ENCODE results near the gene NUTF2.

Gene NUTF2

DNA sequence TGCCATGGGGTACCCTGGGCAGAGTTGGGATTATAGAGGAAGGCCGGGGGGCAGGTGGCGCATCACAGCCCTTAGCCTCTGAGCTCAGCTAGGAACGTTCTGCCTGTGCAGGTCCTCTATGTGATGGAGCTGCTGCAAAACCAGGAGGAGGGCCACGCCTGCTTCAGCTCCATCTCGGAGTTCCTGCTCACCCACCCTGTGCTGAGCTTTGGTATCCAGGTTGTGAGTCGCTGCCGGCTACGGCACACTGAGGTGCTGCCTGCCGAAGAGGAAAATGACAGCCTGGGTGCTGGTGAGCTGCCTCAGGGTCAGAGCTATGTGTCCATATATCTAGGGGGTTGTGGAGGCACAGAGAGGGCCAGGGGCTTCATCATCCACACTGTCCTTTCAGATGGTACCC, 32.1 kb downstream of the NUTF2 start:
- in situ Hi-C loops (cut with MboI; ENCODE audit: low sequenced_read_pairs), result no loop called here
- H3K9me3 ChIP-seq, result no peaks in the 10 kb centered on the region
- no peaks in the 10 kb centered on the region for H3K27me3 ChIP-seq (ENCODE audit: low read depth)
- H3K36me3 ChIP-seq (replicated peaks), result peaks cover 78% of the 10 kb centered on the region
- peaks cover 6% of the 10 kb centered on the region for H3K4me1 ChIP-seq
- DNase-seq (ENCODE audit: low spot score in 2 of 2), result no peak
- H3K4me3 ChIP-seq, result no peak overlapping the region

DNA sequence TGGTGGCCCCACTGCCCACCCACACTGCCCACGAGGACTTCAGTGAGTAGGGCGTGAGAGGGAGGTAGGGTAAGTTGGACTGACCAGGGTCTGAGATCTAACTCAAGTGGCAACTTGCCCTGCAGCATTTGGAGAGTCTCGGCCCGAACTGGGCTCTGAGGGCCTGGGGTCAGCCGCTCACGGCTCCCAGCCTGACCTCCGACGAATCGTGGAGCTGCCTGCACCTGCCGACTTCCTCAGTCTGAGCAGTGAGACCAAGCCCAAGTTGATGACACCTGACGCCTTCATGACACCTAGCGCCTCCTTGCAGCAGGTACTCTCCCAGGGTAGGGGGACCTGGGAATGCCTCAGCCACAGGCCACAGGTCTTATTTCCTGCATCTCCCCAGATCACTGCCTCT, 32.7 kb downstream of the NUTF2 start:
- Histone ChIP-seq H3K36me3 (replicated peaks) (peaks cover 84% of the 10 kb centered on the region), H3K27me3 (ENCODE audit: low read depth) (no peaks in the 10 kb centered on the region), H3K4me3 (no peak overlapping the region), H3K9me3 (no peaks in the 10 kb centered on the region), H3K4me1 (no peaks in the 10 kb centered on the region)
- DNase-seq (ENCODE audit: low spot score in 2 of 2), result no peak
- in situ Hi-C loops (cut with MboI; ENCODE audit: low sequenced_read_pairs), result no loop called here

DNA sequence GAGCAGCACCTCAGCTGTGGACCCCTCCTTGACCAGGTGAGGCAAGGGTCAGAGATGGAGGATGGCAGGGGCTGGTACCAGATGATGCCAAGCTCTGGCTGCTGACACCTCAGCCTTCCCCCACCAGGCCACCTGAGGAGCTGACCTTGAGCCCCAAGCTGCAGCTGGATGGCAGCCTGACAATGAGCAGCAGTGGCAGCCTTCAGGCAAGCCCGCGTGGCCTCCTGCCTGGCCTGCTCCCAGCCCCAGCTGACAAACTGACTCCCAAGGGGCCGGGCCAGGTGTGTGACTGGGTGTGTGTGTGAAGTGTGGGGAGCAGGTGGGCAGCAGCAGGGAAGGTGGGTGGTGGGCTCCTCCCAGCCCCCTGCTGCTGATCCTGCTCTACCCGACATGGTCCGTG, 33.2 kb downstream of the NUTF2 start:
- Histone ChIP-seq H3K4me3 (no peak overlapping the region), H3K27me3 (ENCODE audit: low read depth) (no peaks in the 10 kb centered on the region), H3K9me3 (no peaks in the 10 kb centered on the region), H3K36me3 (replicated peaks) (peaks cover 88% of the 10 kb centered on the region), H3K4me1 (no peaks in the 10 kb centered on the region)
- in situ Hi-C loops (cut with MboI; ENCODE audit: low sequenced_read_pairs), result no loop called here
- no peak for DNase-seq (ENCODE audit: low spot score in 2 of 2)

DNA sequence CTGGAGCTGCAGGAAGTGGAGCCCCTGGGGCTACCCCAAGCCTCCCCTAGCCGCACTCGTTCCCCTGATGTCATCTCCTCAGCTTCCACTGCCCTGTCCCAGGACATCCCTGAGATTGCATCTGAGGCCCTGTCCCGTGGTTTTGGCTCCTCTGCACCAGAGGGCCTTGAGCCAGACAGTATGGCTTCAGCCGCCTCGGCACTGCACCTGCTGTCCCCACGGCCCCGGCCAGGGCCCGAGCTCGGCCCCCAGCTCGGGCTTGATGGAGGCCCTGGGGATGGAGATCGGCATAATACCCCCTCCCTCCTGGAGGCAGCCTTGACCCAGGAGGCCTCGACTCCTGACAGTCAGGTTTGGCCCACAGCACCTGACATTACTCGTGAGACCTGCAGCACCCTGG, 33.9 kb downstream of the NUTF2 start:
- Histone ChIP-seq H3K36me3 (replicated peaks) (peaks cover 88% of the 10 kb centered on the region), H3K4me1 (no peaks in the 10 kb centered on the region), H3K4me3 (no peak overlapping the region), H3K27me3 (ENCODE audit: low read depth) (no peaks in the 10 kb centered on the region), H3K9me3 (no peaks in the 10 kb centered on the region)
- DNase-seq (ENCODE audit: low spot score in 2 of 2), result no peak
- in situ Hi-C loops (cut with MboI; ENCODE audit: low sequenced_read_pairs), result no loop called here

DNA sequence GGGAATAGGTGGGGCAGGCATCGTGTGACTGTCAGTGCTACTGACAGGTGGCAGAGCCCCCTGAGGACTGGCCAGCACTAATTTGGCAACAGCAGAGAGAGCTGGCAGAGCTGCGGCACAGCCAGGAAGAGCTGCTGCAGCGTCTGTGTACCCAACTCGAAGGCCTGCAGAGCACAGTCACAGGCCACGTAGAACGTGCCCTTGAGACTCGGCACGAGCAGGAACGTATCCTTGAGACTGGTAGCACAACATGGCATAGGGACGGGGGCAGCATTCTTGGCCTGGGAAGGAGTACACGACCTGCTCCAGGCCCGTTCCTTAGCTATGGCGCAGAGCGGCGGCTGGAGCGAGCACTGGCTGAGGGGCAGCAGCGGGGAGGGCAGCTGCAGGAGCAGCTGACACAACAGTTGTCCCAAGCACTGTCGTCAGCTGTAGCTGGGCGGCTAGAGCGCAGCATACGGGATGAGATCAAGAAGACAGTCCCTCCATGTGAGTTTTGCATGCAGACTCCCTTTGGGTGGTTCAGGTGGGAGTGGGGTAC, 35.0 kb downstream of the NUTF2 start:
- peaks cover 80% of the 10 kb centered on the region for H3K36me3 ChIP-seq (replicated peaks)
- H3K4me3 ChIP-seq, result no peak overlapping the region
- DNase-seq (ENCODE audit: low spot score in 2 of 2), result no peak
- no peaks in the 10 kb centered on the region for H3K4me1 ChIP-seq
- H3K27me3 ChIP-seq (ENCODE audit: low read depth), result no peaks in the 10 kb centered on the region
- in situ Hi-C loops (cut with MboI; ENCODE audit: low sequenced_read_pairs), result no loop called here
- no peaks in the 10 kb centered on the region for H3K9me3 ChIP-seq

DNA sequence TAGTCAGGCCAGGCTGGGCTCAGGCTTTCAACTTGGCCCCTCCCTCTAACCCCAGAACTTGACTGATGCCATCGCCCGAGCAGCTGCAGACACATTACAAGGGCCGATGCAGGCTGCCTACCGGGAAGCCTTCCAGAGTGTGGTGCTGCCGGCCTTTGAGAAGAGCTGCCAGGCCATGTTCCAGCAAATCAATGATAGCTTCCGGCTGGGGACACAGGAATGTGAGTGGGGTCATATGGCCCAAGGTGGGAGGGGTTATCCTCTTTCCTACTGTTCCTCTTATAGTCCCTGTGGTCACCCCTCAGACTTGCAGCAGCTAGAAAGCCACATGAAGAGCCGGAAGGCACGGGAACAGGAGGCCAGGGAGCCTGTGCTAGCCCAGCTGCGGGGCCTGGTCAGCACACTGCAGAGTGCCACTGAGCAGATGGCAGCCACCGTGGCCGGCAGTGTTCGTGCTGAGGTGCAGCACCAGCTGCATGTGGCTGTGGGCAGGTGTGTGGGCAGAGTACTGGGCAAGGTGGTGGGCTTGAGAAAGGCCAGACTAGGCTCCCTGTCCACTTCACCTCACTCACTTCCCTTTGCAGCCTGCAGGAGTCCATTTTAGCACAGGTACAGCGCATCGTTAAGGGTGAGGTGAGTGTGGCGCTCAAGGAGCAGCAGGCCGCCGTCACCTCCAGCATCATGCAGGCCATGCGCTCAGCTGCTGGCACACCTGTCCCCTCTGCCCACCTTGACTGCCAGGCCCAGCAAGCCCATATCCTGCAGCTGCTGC, 35.8 kb downstream of the NUTF2 start:
- H3K9me3 ChIP-seq, result no peaks in the 10 kb centered on the region
- in situ Hi-C loops (cut with MboI; ENCODE audit: low sequenced_read_pairs), result no loop called here
- H3K27me3 ChIP-seq (ENCODE audit: low read depth), result no peaks in the 10 kb centered on the region
- no peak overlapping the region for H3K4me3 ChIP-seq
- peaks cover 71% of the 10 kb centered on the region for H3K36me3 ChIP-seq (replicated peaks)
- H3K4me1 ChIP-seq, result no peaks in the 10 kb centered on the region
- no peak for DNase-seq (ENCODE audit: low spot score in 2 of 2)

DNA sequence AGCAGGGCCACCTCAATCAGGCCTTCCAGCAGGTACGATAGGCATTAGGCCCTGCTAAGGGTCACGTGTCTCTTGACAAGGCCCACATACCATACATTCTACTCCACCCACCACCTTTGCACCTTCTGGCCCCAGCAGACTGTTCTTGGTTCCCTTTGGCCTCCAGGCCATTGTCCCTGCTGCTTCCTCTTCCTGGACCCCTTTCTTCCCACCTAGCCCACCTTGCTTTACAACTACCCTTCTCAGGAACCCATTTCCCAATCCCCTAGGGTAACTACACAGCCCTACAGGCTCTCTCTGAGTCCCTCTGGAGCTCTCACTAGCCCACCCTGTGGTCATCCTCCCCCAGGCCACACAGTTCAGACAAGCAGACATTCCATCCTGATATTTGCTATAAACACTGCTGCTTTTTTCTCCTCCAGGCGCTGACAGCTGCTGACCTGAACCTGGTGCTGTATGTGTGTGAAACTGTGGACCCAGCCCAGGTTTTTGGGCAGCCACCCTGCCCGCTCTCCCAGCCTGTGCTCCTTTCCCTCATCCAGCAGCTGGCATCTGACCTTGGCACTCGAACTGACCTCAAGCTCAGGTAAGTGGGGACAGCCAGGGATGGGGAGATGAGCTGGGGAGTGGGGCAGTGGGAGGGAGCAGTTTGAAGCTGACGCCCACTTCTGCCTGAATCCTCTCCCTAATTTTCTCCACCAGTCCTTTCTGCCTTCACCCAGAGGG, 36.6 kb downstream of the NUTF2 start:
- no peak for DNase-seq (ENCODE audit: low spot score in 2 of 2)
- in situ Hi-C loops (cut with MboI; ENCODE audit: low sequenced_read_pairs), result no loop called here
- H3K4me1 ChIP-seq, result no peaks in the 10 kb centered on the region
- no peak overlapping the region for H3K4me3 ChIP-seq
- H3K9me3 ChIP-seq, result no peaks in the 10 kb centered on the region
- H3K27me3 ChIP-seq (ENCODE audit: low read depth), result no peaks in the 10 kb centered on the region
- peaks cover 64% of the 10 kb centered on the region for H3K36me3 ChIP-seq (replicated peaks)

DNA sequence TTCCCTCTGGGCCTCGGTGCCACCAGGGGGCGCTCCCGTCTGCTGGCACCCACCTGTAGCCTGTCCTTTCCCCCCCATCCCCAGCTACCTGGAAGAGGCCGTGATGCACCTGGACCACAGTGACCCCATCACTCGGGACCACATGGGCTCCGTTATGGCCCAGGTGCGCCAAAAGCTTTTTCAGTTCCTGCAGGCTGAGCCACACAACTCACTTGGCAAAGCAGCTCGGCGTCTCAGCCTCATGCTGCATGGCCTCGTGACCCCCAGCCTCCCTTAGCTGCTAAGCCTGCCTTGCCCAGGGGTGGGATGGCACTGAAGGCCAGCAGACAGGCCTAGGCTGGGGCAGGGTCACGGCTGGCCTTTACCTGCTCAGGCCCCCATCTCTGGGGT, 37.1 kb downstream of the NUTF2 start:
- H3K27me3 ChIP-seq (ENCODE audit: low read depth), result no peaks in the 10 kb centered on the region
- no peak overlapping the region for H3K4me3 ChIP-seq
- no peaks in the 10 kb centered on the region for H3K9me3 ChIP-seq
- peak; percentile 33 to 71 for DNase-seq (ENCODE audit: low spot score in 2 of 2)
- peaks cover 58% of the 10 kb centered on the region for H3K36me3 ChIP-seq (replicated peaks)
- no peaks in the 10 kb centered on the region for H3K4me1 ChIP-seq
- in situ Hi-C loops (cut with MboI; ENCODE audit: low sequenced_read_pairs), result no loop called here

DNA sequence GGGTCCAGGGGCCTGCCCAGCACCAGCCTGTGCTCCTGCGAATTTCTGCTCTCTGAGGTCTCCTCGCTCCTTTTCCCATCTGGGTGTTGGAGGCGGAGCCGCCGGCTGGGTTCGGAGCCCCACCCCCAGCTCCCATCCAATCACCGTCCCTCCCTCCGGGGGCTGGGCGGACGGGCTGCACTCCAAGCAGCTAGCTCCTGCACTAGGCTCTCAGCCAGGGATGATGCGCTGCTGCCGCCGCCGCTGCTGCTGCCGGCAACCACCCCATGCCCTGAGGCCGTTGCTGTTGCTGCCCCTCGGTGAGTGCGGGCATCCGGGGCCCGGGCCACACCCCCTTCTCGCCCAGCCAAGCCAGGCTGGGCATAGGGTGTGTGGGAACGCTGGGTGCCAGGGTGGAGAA, 38.0 kb downstream of the NUTF2 start, which contains the start of gene NRN1L:
NRN1L (plus strand) TSS at position 202 of the 400 bp plus-strand sequence; CDS start at position 221, 19 bp downstream.
- Histone ChIP-seq H3K4me3 (no peak within 1 kb of the TSS), H3K9me3 (no peaks in the 10 kb centered on the region), H3K27me3 (ENCODE audit: low read depth) (no peaks in the 10 kb centered on the region), H3K36me3 (replicated peaks) (peaks cover 50% of the 10 kb centered on the region), H3K4me1 (no peaks in the 10 kb centered on the region)
- peak in 1 of 2 experiments; percentile 84 for DNase-seq (ENCODE audit: low spot score in 2 of 2)
- in situ Hi-C loops (cut with MboI; ENCODE audit: low sequenced_read_pairs), result no loop called here

DNA sequence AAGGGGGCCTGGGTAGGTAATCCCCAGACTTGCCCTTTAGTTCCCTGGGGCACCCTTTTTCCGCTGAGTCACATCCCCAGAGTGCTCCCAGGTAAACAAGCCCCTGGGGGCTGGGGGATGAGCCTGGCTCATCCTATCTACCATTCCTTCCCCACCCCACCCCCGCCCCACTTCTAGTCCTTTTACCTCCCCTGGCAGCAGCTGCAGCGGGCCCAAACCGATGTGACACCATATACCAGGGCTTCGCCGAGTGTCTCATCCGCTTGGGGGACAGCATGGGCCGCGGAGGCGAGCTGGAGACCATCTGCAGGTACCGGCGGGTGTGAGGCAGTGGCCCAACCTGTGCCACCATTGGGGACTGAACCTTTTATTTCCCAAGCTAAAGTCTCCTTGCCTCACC, 38.8 kb downstream of the NUTF2 start:
- H3K9me3 ChIP-seq, result no peaks in the 10 kb centered on the region
- DNase-seq (ENCODE audit: low spot score in 2 of 2), result no peak
- peaks cover 41% of the 10 kb centered on the region for H3K36me3 ChIP-seq (replicated peaks)
- H3K4me3 ChIP-seq, result no peak overlapping the region
- in situ Hi-C loops (cut with MboI; ENCODE audit: low sequenced_read_pairs), result no loop called here
- H3K27me3 ChIP-seq (ENCODE audit: low read depth), result no peaks in the 10 kb centered on the region
- H3K4me1 ChIP-seq, result no peaks in the 10 kb centered on the region

DNA sequence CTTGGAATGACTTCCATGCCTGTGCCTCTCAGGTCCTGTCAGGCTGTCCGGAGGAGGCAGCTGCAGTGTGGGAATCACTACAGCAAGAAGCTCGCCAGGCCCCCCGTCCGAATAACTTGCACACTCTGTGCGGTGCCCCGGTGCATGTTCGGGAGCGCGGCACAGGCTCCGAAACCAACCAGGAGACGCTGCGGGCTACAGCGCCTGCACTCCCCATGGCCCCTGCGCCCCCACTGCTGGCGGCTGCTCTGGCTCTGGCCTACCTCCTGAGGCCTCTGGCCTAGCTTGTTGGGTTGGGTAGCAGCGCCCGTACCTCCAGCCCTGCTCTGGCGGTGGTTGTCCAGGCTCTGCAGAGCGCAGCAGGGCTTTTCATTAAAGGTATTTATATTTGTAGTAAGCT, 39.2 kb downstream of the NUTF2 start:
- Histone ChIP-seq H3K4me3 (no peak overlapping the region), H3K36me3 (replicated peaks) (peaks cover 37% of the 10 kb centered on the region), H3K27me3 (ENCODE audit: low read depth) (no peaks in the 10 kb centered on the region), H3K9me3 (no peaks in the 10 kb centered on the region), H3K4me1 (no peaks in the 10 kb centered on the region)
- no peak for DNase-seq (ENCODE audit: low spot score in 2 of 2)
- in situ Hi-C loops (cut with MboI; ENCODE audit: low sequenced_read_pairs), result no loop called here

DNA sequence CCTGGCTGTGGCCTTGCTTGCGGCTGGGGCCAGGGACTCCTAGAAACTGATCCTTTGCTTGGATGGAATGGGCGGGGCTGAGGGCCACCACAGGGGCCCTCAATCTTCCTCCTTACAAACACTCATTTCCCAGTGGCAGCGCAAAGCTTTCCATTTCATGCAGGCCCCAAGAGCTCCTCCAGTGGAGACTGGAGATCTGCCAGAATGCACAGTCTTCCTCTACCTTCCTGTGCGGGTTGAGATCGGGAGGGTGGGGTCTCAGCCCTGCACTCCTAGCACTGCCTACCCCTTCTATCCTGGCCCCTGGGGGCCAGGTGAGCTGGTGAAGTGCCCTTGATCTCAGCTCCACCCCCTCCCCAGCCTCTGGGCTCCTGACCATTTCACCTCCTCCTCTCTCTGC, 39.7 kb downstream of the NUTF2 start:
- H3K36me3 ChIP-seq (replicated peaks), result peaks cover 33% of the 10 kb centered on the region
- H3K27me3 ChIP-seq (ENCODE audit: low read depth), result no peaks in the 10 kb centered on the region
- no peaks in the 10 kb centered on the region for H3K4me1 ChIP-seq
- H3K9me3 ChIP-seq, result no peaks in the 10 kb centered on the region
- no peak for DNase-seq (ENCODE audit: low spot score in 2 of 2)
- H3K4me3 ChIP-seq, result no peak overlapping the region
- in situ Hi-C loops (cut with MboI; ENCODE audit: low sequenced_read_pairs), result no loop called here

DNA sequence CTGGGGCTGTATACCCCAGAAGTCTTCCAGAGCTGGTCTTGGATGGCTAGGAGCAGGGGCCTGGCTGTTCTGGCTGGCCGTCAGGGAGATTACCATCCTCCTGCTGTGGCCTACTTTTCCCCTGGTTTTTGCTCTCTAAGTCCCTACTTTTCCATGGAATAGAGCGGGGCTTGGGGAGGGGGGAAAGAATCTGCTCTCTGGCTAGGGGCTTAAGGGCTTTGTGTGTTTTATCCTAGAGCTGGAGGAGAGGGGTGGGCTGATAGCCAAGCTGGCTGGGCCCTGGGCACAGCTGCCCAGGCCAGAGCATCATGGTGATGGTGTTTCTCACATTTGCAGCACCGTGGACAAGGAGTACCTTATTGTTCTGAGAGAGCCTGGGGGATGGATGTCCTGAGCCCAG, 41.6 kb downstream of the NUTF2 start:
- no peak for DNase-seq (ENCODE audit: low spot score in 2 of 2)
- no peak overlapping the region for H3K4me3 ChIP-seq
- H3K4me1 ChIP-seq, result peaks cover 4% of the 10 kb centered on the region
- in situ Hi-C loops (cut with MboI; ENCODE audit: low sequenced_read_pairs), result no loop called here
- no peaks in the 10 kb centered on the region for H3K27me3 ChIP-seq (ENCODE audit: low read depth)
- H3K9me3 ChIP-seq, result no peaks in the 10 kb centered on the region
- H3K36me3 ChIP-seq (replicated peaks), result peaks cover 17% of the 10 kb centered on the region

DNA sequence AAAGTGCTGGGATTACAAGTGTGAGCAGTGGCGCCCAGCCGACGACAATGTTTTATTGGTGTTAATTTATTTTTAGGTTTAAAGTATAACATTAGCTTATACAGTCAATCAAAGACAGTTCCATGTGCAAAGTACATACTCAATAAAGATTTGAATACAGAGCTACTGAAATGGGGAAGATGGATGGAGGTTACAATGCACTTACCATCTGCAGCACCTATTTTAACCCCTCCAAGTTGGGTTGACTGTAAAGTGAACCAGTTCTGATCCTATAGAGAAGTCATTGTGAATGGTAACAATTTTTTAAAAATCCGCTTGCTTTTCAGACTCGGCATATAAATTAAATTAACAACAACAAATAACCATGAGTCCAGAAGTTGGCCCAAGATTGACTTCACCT, 45.6 kb downstream of the NUTF2 start:
- no peaks in the 10 kb centered on the region for H3K27me3 ChIP-seq (ENCODE audit: low read depth)
- no peaks in the 10 kb centered on the region for H3K9me3 ChIP-seq
- peaks cover 9% of the 10 kb centered on the region for H3K4me1 ChIP-seq
- peaks cover 4% of the 10 kb centered on the region for H3K36me3 ChIP-seq (replicated peaks)
- DNase-seq (ENCODE audit: low spot score in 2 of 2), result no peak
- in situ Hi-C loops (cut with MboI; ENCODE audit: low sequenced_read_pairs), result no loop called here
- peak overlapping the region; percentile 94 for H3K4me3 ChIP-seq

All from HAP-1 (cell line).